Loucy (cell line): ENCODE measurements around the gene CTSA.

Experiments used
- H2AFZ ChIP-seq: fragments of 200-600 bp; sonication (generic); 2 replicates; pipeline ENCODE4 v1.6.0; 2016; ENCODE audit warnings: antibody characterized with exemption, mild to moderate bottlenecking, low read length, moderate library complexity
- H3F3A ChIP-seq: fragments of 200-600 bp; 2 replicates; pipeline ENCODE4 v1.6.0; 2016; ENCODE audit warnings: antibody characterized with exemption, low read depth, mild to moderate bottlenecking
- H3K27me3 ChIP-seq: fragments of 200-600 bp; sonication (generic); 2 replicates; pipeline ENCODE4 v1.6.1; 2014; ENCODE audit warnings: low read length, mild to moderate bottlenecking; ENCODE audit not compliant: insufficient read depth, poor library complexity, severe bottlenecking
- H3K36me3 ChIP-seq: fragments of 200-600 bp; sonication (generic); 2 replicates; pipeline ENCODE4 v1.6.1; 2016; ENCODE audit warnings: low read length; ENCODE audit not compliant: insufficient read depth
- H3K4me1 ChIP-seq: fragments of 200-600 bp; sonication (generic); 2 replicates; pipeline ENCODE4 v1.5.1; 2014; ENCODE audit warnings: low read length, mild to moderate bottlenecking; ENCODE audit not compliant: insufficient read depth, poor library complexity, severe bottlenecking
- H3K4me2 ChIP-seq: fragments of 200-600 bp; sonication (generic); 2 replicates; pipeline ENCODE4 v1.6.0; 2014; ENCODE audit warnings: antibody characterized with exemption, low read length, low read depth, mild to moderate bottlenecking; ENCODE audit not compliant: poor library complexity, severe bottlenecking
- H3K4me3 ChIP-seq: fragments of 200-600 bp; sonication (generic); 2 replicates; pipeline ENCODE4 v1.5.1; 2014; ENCODE audit warnings: low read length, mild to moderate bottlenecking, mixed read lengths; ENCODE audit not compliant: poor library complexity, severe bottlenecking
- H3K79me2 ChIP-seq: fragments of 200-600 bp; sonication (generic); 2 replicates; pipeline ENCODE4 v1.6.1; 2014; ENCODE audit warnings: low read length; ENCODE audit not compliant: insufficient read depth
- H3K9ac ChIP-seq: fragments of 200-600 bp; sonication (generic); 2 replicates; pipeline ENCODE4 v1.6.0; 2014; ENCODE audit warnings: mild to moderate bottlenecking, low read depth, low read length, moderate library complexity; ENCODE audit not compliant: poor library complexity, severe bottlenecking
- H3K9me2 ChIP-seq: fragments of 200-600 bp; sonication (generic); replicated peaks from 2 replicates; pipeline ENCODE4 v1.6.1; 2016; ENCODE audit warnings: low read depth, low read length, mixed read lengths
- H3K9me3 ChIP-seq: fragments of 200-600 bp; sonication (generic); 2 replicates; pipeline ENCODE4 v1.6.1; 2014; ENCODE audit warnings: mild to moderate bottlenecking, antibody characterized with exemption, low read length, low read depth; ENCODE audit not compliant: insufficient read depth
- H4K20me1 ChIP-seq: fragments of 200-600 bp; sonication (generic); 2 replicates; pipeline ENCODE4 v1.6.0; 2014; ENCODE audit warnings: antibody characterized with exemption, low read length, mild to moderate bottlenecking; ENCODE audit not compliant: insufficient read depth, poor library complexity, severe bottlenecking
- EZH2phosphoT487 ChIP-seq: fragments of 200-600 bp; IDR thresholded peaks from 2 replicates; pipeline ENCODE4 v1.6.1; 2018; ENCODE audit warnings: antibody characterized with exemption, mild to moderate bottlenecking, moderate library complexity, borderline replicate concordance
- TF ChIP-seq, protein P1 (sequence below): fragments of 200-600 bp; sonication (generic); conservative IDR thresholded peaks from 2 replicates; pipeline ENCODE4 v1.5.1; 2014; ENCODE audit warnings: mild to moderate bottlenecking, antibody characterized with exemption, low read length

The CTSA gene

DNA sequence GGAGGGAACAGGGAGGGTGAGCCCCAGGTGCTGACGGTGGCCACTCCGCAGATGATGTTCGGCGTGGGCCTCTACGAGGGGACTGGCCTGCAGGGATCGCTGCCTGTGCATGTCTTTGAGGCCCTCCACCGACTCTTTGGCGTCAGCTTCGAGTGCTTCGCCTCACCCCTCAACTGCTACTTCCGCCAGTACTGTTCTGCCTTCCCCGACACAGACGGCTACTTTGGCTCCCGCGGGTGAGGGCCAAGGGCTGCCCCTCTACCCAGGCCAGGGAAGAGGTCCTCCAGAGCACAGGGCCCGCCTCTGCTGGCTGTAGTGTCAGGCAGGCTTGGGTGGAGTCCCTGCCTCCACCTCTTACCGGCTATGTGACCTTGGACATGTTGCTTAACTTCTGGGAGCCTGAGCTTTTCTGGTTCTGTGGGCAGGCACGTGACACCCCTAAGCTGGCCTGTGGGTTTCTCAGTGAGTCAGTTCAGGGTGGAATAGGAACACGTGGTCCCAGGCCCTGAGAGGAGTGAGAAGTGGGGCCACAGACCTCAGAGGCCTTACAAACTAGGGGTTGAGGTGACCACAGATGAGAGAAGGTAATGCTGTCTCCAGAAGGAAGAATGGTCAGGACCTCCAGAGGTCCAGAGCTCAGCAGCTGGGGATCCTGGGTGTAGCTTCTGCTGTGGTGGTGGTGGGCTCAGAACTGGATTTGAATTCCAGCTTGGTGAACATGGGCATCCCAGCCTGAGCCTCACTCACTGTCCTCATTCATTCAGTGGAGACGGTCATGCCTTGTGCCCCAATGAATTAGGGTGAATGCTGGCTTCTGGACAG, 55.2 kb downstream of the CTSA start:
- H3K9me2 ChIP-seq = no peaks in the 10 kb centered on the region
- H3K9ac ChIP-seq = no peak overlapping the region
- no peak overlapping the region for H2AFZ ChIP-seq
- H3K27me3 ChIP-seq = no peaks in the 10 kb centered on the region
- no peak for TF ChIP-seq EZH2phosphoT487
- TF ChIP-seq, protein P1, sequence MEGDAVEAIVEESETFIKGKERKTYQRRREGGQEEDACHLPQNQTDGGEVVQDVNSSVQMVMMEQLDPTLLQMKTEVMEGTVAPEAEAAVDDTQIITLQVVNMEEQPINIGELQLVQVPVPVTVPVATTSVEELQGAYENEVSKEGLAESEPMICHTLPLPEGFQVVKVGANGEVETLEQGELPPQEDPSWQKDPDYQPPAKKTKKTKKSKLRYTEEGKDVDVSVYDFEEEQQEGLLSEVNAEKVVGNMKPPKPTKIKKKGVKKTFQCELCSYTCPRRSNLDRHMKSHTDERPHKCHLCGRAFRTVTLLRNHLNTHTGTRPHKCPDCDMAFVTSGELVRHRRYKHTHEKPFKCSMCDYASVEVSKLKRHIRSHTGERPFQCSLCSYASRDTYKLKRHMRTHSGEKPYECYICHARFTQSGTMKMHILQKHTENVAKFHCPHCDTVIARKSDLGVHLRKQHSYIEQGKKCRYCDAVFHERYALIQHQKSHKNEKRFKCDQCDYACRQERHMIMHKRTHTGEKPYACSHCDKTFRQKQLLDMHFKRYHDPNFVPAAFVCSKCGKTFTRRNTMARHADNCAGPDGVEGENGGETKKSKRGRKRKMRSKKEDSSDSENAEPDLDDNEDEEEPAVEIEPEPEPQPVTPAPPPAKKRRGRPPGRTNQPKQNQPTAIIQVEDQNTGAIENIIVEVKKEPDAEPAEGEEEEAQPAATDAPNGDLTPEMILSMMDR = no peak
- no peaks in the 10 kb centered on the region for H4K20me1 ChIP-seq
- H3K4me2 ChIP-seq = no peak overlapping the region
- H3K4me3 ChIP-seq = no peak overlapping the region
- H3K36me3 ChIP-seq = peaks cover 78% of the 10 kb centered on the region; the same call in 1 of the 2 replicates
- H3K79me2 ChIP-seq = no peaks in the 10 kb centered on the region
- H3F3A ChIP-seq = no peaks in the 10 kb centered on the region
- H3K4me1 ChIP-seq = no peaks in the 10 kb centered on the region
- no peaks in the 10 kb centered on the region for H3K9me3 ChIP-seq

DNA sequence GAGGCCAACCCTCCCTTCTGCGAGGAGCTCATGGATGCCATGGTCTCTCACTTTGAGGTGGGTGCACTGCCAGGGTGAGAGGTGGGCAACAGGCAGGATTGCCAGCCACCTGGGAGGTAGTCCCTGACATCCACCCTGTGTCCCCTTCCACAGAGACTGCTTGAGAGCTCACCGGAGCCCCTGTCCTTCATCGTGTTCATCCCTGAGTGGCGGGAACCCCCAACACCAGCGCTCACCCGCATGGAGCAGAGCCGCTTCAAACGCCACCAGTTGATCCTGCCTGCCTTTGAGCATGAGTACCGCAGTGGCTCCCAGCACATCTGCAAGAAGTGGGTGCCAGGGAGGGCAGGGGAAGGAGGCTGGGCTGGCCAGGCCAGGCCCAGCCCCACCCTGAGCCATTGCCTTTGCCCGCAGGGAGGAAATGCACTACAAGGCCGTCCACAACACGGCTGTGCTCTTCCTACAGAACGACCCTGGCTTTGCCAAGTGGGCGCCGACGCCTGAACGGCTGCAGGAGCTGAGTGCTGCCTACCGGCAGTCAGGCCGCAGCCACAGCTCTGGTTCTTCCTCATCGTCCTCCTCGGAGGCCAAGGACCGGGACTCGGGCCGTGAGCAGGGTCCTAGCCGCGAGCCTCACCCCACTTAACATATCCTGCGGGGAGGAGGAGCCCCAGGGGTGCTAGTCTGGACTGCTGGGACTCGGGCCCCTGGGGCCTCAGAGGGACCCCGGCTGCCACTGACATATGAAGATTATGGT, 56.2 kb downstream of the CTSA start:
- H3K27me3 ChIP-seq = no peaks in the 10 kb centered on the region
- no peaks in the 10 kb centered on the region for H3K4me1 ChIP-seq
- no peak overlapping the region for H3K4me3 ChIP-seq
- no peak for TF ChIP-seq EZH2phosphoT487
- TF ChIP-seq, protein P1 = no peak
- H2AFZ ChIP-seq = no peak overlapping the region
- H3K9me3 ChIP-seq = no peaks in the 10 kb centered on the region
- no peaks in the 10 kb centered on the region for H3K9me2 ChIP-seq
- H3F3A ChIP-seq = no peaks in the 10 kb centered on the region
- H4K20me1 ChIP-seq = no peaks in the 10 kb centered on the region
- peaks cover 78% of the 10 kb centered on the region; the same call in 1 of the 2 replicates for H3K36me3 ChIP-seq
- H3K4me2 ChIP-seq = no peak overlapping the region
- no peak overlapping the region for H3K9ac ChIP-seq
- no peaks in the 10 kb centered on the region for H3K79me2 ChIP-seq

DNA sequence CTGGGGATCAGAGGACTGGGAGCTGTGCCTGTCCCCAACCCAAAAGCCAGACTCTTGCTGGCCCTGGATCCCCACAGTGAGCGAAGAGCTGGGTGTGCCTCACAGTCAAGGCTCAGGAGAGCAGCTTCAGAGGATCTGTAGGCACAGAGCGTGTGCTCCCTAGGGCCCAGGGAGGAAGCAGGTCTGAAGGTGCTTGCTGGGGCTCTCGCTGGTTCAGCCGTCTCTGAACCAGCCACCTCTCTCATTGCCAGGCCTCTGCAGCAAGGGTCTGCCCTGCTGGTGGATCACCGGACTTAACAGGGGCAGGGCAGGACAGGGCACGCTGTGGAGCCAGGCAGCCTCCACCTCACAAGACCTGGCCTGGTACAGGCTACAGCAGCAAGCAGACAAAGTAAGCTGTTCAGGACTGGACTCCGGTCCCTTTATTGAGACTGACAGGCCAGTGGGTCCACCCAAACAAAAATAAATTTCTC, 57.2 kb downstream of the CTSA start:
- Histone ChIP-seq H3K4me2 (no peak overlapping the region), H3K4me1 (no peaks in the 10 kb centered on the region), H4K20me1 (no peaks in the 10 kb centered on the region), H2AFZ (no peak overlapping the region), H3K9ac (no peak overlapping the region), H3K4me3 (no peak overlapping the region), H3K9me3 (no peaks in the 10 kb centered on the region), H3F3A (no peaks in the 10 kb centered on the region), H3K79me2 (no peaks in the 10 kb centered on the region), H3K27me3 (no peaks in the 10 kb centered on the region), H3K9me2 (no peaks in the 10 kb centered on the region), H3K36me3 (peaks cover 71% of the 10 kb centered on the region; the same call in 1 of the 2 replicates)
- TF ChIP-seq, protein P1 = no peak
